ENCODE results near the gene GZMM.
A peak's percentile ranks its signal among the peaks of the same experiment; 100 is the strongest.

The GZMM gene

GRCh38 chr19:588741-589692 lies 45.2 kb downstream of the GZMM start:
- Mint-ChIP-seq H3K36me3 (no peaks in the 10 kb centered on the region), H3K9me3 (ENCODE audit: low read depth) (no peaks in the 10 kb centered on the region), H3K4me3 (peak overlapping the region; percentile 67)

GRCh38 chr19:589693-590395 lies 46.0 kb downstream of the GZMM start, which contains the start of gene HCN2:
Gene HCN2, plus strand, starts transcription at chr19:589881. Its CDS starts 65 bp downstream, at chr19:589946.
- H3K36me3 Mint-ChIP-seq: no peaks in the 10 kb centered on the region

More at GRCh38 chr19:588741-589692, 45.2 kb downstream of the GZMM start:
- H3K27me3 Mint-ChIP-seq: no peaks in the 10 kb centered on the region
- H3K27ac Mint-ChIP-seq: no peak overlapping the region
- H3K4me1 Mint-ChIP-seq (ENCODE audit: low read depth): peaks cover 7% of the 10 kb centered on the region

GRCh38 chr19:590396-590745 lies 46.5 kb downstream of the GZMM start:
- no peak overlapping the region for H3K4me3 Mint-ChIP-seq
- H3K36me3 Mint-ChIP-seq: no peaks in the 10 kb centered on the region
- H3K27ac Mint-ChIP-seq: no peak overlapping the region
- no peaks in the 10 kb centered on the region for H3K9me3 Mint-ChIP-seq (ENCODE audit: low read depth)
- no peaks in the 10 kb centered on the region for H3K27me3 Mint-ChIP-seq
- H3K4me1 Mint-ChIP-seq (ENCODE audit: low read depth): peaks cover 6% of the 10 kb centered on the region

More at GRCh38 chr19:589693-590395, 46.0 kb downstream of the GZMM start, which contains the start of gene HCN2:
- no peaks in the 10 kb centered on the region for H3K27me3 Mint-ChIP-seq
- no peaks in the 10 kb centered on the region for H3K9me3 Mint-ChIP-seq (ENCODE audit: low read depth)
- peak within 1 kb of the TSS; percentile 67 for H3K4me3 Mint-ChIP-seq
- no peak within 1 kb of the TSS for H3K27ac Mint-ChIP-seq
- peaks cover 6% of the 10 kb centered on the region for H3K4me1 Mint-ChIP-seq (ENCODE audit: low read depth)

- peaks cover 6% of the 10 kb centered on the region for H3K4me1 Mint-ChIP-seq (ENCODE audit: low read depth)
- no peaks in the 10 kb centered on the region for H3K9me3 Mint-ChIP-seq (ENCODE audit: low read depth)
- no peaks in the 10 kb centered on the region for H3K27me3 Mint-ChIP-seq
- H3K4me3 Mint-ChIP-seq: no peak overlapping the region
- no peaks in the 10 kb centered on the region for H3K36me3 Mint-ChIP-seq
- no peak overlapping the region for H3K27ac Mint-ChIP-seq
Observed at GRCh38 chr19:590750-591098, 46.9 kb downstream of the GZMM start.

- Mint-ChIP-seq H3K4me3 (peak overlapping the region; percentile 70), H3K27me3 (no peaks in the 10 kb centered on the region), H3K9me3 (ENCODE audit: low read depth) (no peaks in the 10 kb centered on the region), H3K4me1 (ENCODE audit: low read depth) (peaks cover 6% of the 10 kb centered on the region), H3K36me3 (no peaks in the 10 kb centered on the region), H3K27ac (no peak overlapping the region)
Observed at GRCh38 chr19:591099-591958, 47.5 kb downstream of the GZMM start.

- Mint-ChIP-seq H3K36me3 (no peaks in the 10 kb centered on the region), H3K27ac (no peak overlapping the region), H3K4me1 (ENCODE audit: low read depth) (peaks cover 6% of the 10 kb centered on the region), H3K4me3 (no peak overlapping the region), H3K27me3 (no peaks in the 10 kb centered on the region), H3K9me3 (ENCODE audit: low read depth) (no peaks in the 10 kb centered on the region)
Observed at GRCh38 chr19:592101-592500, 48.2 kb downstream of the GZMM start.

GRCh38 chr19:593055-593454 lies 49.2 kb downstream of the GZMM start:
- no peak overlapping the region for H3K27ac Mint-ChIP-seq
- H3K9me3 Mint-ChIP-seq (ENCODE audit: low read depth): no peaks in the 10 kb centered on the region
- H3K4me3 Mint-ChIP-seq: no peak overlapping the region
- H3K36me3 Mint-ChIP-seq: no peaks in the 10 kb centered on the region
- peaks cover 4% of the 10 kb centered on the region for H3K4me1 Mint-ChIP-seq (ENCODE audit: low read depth)
- no peaks in the 10 kb centered on the region for H3K27me3 Mint-ChIP-seq

- no peak overlapping the region for H3K4me3 Mint-ChIP-seq
- H3K27me3 Mint-ChIP-seq: no peaks in the 10 kb centered on the region
- H3K27ac Mint-ChIP-seq: no peak overlapping the region
- no peaks in the 10 kb centered on the region for H3K36me3 Mint-ChIP-seq
- peaks cover 3% of the 10 kb centered on the region for H3K4me1 Mint-ChIP-seq (ENCODE audit: low read depth)
- H3K9me3 Mint-ChIP-seq (ENCODE audit: low read depth): no peaks in the 10 kb centered on the region
Observed at GRCh38 chr19:593505-593904, 49.7 kb downstream of the GZMM start.

- Mint-ChIP-seq H3K4me3 (no peak overlapping the region), H3K4me1 (ENCODE audit: low read depth) (no peaks in the 10 kb centered on the region), H3K36me3 (no peaks in the 10 kb centered on the region), H3K27ac (no peak overlapping the region), H3K9me3 (ENCODE audit: low read depth) (no peaks in the 10 kb centered on the region), H3K27me3 (no peaks in the 10 kb centered on the region)
Observed at GRCh38 chr19:594265-594870, 50.5 kb downstream of the GZMM start.

GRCh38 chr19:595326-596262 lies 51.7 kb downstream of the GZMM start:
- H3K27ac Mint-ChIP-seq: no peak overlapping the region
- H3K4me3 Mint-ChIP-seq: no peak overlapping the region
- H3K9me3 Mint-ChIP-seq (ENCODE audit: low read depth): no peaks in the 10 kb centered on the region
- no peaks in the 10 kb centered on the region for H3K4me1 Mint-ChIP-seq (ENCODE audit: low read depth)
- no peaks in the 10 kb centered on the region for H3K27me3 Mint-ChIP-seq
- no peaks in the 10 kb centered on the region for H3K36me3 Mint-ChIP-seq

GRCh38 chr19:596263-596655 lies 52.4 kb downstream of the GZMM start:
- no peaks in the 10 kb centered on the region for H3K36me3 Mint-ChIP-seq
- no peak overlapping the region for H3K4me3 Mint-ChIP-seq
- no peaks in the 10 kb centered on the region for H3K9me3 Mint-ChIP-seq (ENCODE audit: low read depth)

GRCh38 chr19:597406-598315 lies 53.8 kb downstream of the GZMM start:
- Mint-ChIP-seq H3K27ac (no peak overlapping the region), H3K4me1 (ENCODE audit: low read depth) (no peaks in the 10 kb centered on the region), H3K27me3 (no peaks in the 10 kb centered on the region), H3K36me3 (no peaks in the 10 kb centered on the region), H3K4me3 (no peak overlapping the region), H3K9me3 (ENCODE audit: low read depth) (no peaks in the 10 kb centered on the region)

More at GRCh38 chr19:596263-596655, 52.4 kb downstream of the GZMM start:
- Mint-ChIP-seq H3K27ac (no peak overlapping the region), H3K4me1 (ENCODE audit: low read depth) (no peaks in the 10 kb centered on the region), H3K27me3 (no peaks in the 10 kb centered on the region)
